IMR-90 (cell line): ENCODE measurements around the gene KRTAP4-2. TPM values are rescaled to one million over a fixed set of nuclear protein-coding genes. Genes with fewer than 3 reads are reported as not detected.

Experiments
- ATAC-seq: fragments of 200-7000 bp; cut with Tn5 transposase; 2 replicates; pipeline ENCODE4 v1.9.1; 2020; ENCODE audit warnings: low read depth, mild to moderate bottlenecking, moderate library complexity
- BruUV-seq: library from RNA; stranded (reverse); fragments of 400-500 nt; replicated peaks from 2 replicates; lab custom pipeline; 2021; lab: Mats Ljungman, UMichigan
- CTCF ChIA-PET: fragments of 300-600 bp; formaldehyde crosslinking; extraction: SDS; loops from one replicate; lab custom pipeline; 2021; ENCODE audit warnings: antibody characterized with exemption; lab: Yijun Ruan, JAX
- POLR2A ChIA-PET: fragments of 300-600 bp; sonication (Branson Sonifier 250); formaldehyde crosslinking; loops from one replicate; lab custom pipeline; 2022; ENCODE audit warnings: antibody characterized with exemption; ENCODE audit not compliant: unreplicated experiment; lab: Charles Lee
- DNase-seq: peaks from one replicate; pipeline ENCODE4 v3.0.0; 2013
- H2AFZ ChIP-seq: replicated peaks from 2 replicates; pipeline ENCODE3; 2013; ENCODE audit warnings: low read length, mild to moderate bottlenecking; ENCODE audit not compliant: poor library complexity
- H2AK5ac ChIP-seq: 2 replicates; pipeline ENCODE4 v1.6.1; 2013; ENCODE audit warnings: low read depth, low read length, inconsistent platforms
- H2AK9ac ChIP-seq: replicated peaks from 2 replicates; pipeline ENCODE3; 2013; ENCODE audit warnings: mild to moderate bottlenecking, low read depth, low read length, moderate library complexity; ENCODE audit not compliant: poor library complexity
- H2BK120ac ChIP-seq: 2 replicates; pipeline ENCODE4 v1.6.1; 2013; ENCODE audit warnings: low read depth, low read length, inconsistent platforms
- H2BK15ac ChIP-seq: 3 replicates; pipeline ENCODE4 v1.6.1; 2013; ENCODE audit warnings: low read depth, low read length, inconsistent platforms
- H2BK20ac ChIP-seq: 2 replicates; pipeline ENCODE4 v1.6.1; 2013; ENCODE audit warnings: low read depth, mild to moderate bottlenecking, inconsistent platforms, low read length, moderate library complexity
- H2BK5ac ChIP-seq: 2 replicates; pipeline ENCODE4 v1.6.1; 2013; ENCODE audit warnings: mild to moderate bottlenecking, low read depth, low read length, inconsistent platforms; ENCODE audit not compliant: poor library complexity, severe bottlenecking
- H3K14ac ChIP-seq: replicated peaks from 2 replicates; pipeline ENCODE4 v1.6.1; 2013; ENCODE audit warnings: low read depth, low read length, inconsistent platforms
- H3K18ac ChIP-seq: 2 replicates; pipeline ENCODE4 v1.6.1; 2013; ENCODE audit warnings: low read depth, low read length, control low read depth
- H3K23ac ChIP-seq: 2 replicates; pipeline ENCODE4 v1.6.1; 2013; ENCODE audit warnings: low read depth, low read length, inconsistent platforms
- H3K27ac ChIP-seq: 2 replicates; pipeline ENCODE4 v1.5.1; 2013; ENCODE audit warnings: mild to moderate bottlenecking, control low read depth, low read length; ENCODE audit not compliant: insufficient read depth
- H3K27me3 ChIP-seq: 2 replicates; pipeline ENCODE4 v1.6.1; 2013; ENCODE audit warnings: low read length; ENCODE audit not compliant: control insufficient read depth, insufficient read depth
- H3K36me3 ChIP-seq: 2 replicates; pipeline ENCODE4 v1.6.1; 2013; ENCODE audit warnings: low read length, mixed read lengths; ENCODE audit not compliant: control insufficient read depth, insufficient read depth
- H3K4ac ChIP-seq: 2 replicates; pipeline ENCODE4 v1.6.1; 2013; ENCODE audit warnings: low read depth, low read length, inconsistent platforms
- H3K4me1 ChIP-seq: 2 replicates; pipeline ENCODE4 v1.6.1; 2013; ENCODE audit warnings: low read length, mixed read lengths; ENCODE audit not compliant: control insufficient read depth, insufficient read depth
- H3K4me2 ChIP-seq: 2 replicates; pipeline ENCODE4 v1.6.1; 2013; ENCODE audit warnings: low read depth, mild to moderate bottlenecking, control low read depth, low read length, moderate library complexity
- H3K4me3 ChIP-seq: 2 replicates; pipeline ENCODE4 v1.5.1; 2013; ENCODE audit warnings: low read depth, mild to moderate bottlenecking, control low read depth, low read length, moderate library complexity; ENCODE audit not compliant: insufficient read depth
- H3K56ac ChIP-seq: 2 replicates; pipeline ENCODE4 v1.6.1; 2013; ENCODE audit warnings: low read length, inconsistent platforms; ENCODE audit not compliant: insufficient read depth; ENCODE audit errors: extremely low read depth
- H3K79me1 ChIP-seq, 2 experiments: 2 replicates each; pipeline ENCODE4 v1.6.1; 2013; ENCODE audit warnings: low read length in 2 of 2, inconsistent platforms in 1 of 2, low read depth in 1 of 2
- H3K9ac ChIP-seq: 2 replicates; pipeline ENCODE4 v1.6.1; 2013; ENCODE audit warnings: low read depth, low read length, control low read depth
- H3K9me1 ChIP-seq: 2 replicates; pipeline ENCODE4 v1.6.1; 2013; ENCODE audit warnings: low read length, inconsistent platforms; ENCODE audit not compliant: insufficient read depth
- H3K9me3 ChIP-seq: 2 replicates; pipeline ENCODE4 v1.6.1; 2013; ENCODE audit warnings: low read length; ENCODE audit not compliant: control insufficient read depth, insufficient read depth
- H4K20me1 ChIP-seq: 2 replicates; pipeline ENCODE4 v1.6.1; 2013; ENCODE audit warnings: low read length, inconsistent platforms; ENCODE audit not compliant: insufficient read depth
- H4K5ac ChIP-seq: 2 replicates; pipeline ENCODE4 v1.6.1; 2013; ENCODE audit warnings: mild to moderate bottlenecking, low read depth, low read length, control low read depth
- H4K8ac ChIP-seq, 2 experiments: 2 replicates each; pipeline ENCODE4 v1.6.1; 2013; ENCODE audit warnings: low read depth in 2 of 2, low read length in 2 of 2, control low read depth in 1 of 2, inconsistent platforms in 1 of 2
- H4K91ac ChIP-seq: 2 replicates; pipeline ENCODE4 v1.6.1; 2013; ENCODE audit warnings: low read depth, low read length, inconsistent platforms; ENCODE audit not compliant: insufficient read depth
- BHLHE40 ChIP-seq: fragments of 150-350 bp; IDR thresholded peaks from 2 replicates; pipeline ENCODE4 v1.6.1; 2016; ENCODE audit warnings: mild to moderate bottlenecking, low read depth, low read length
- CEBPB ChIP-seq: IDR thresholded peaks from 2 replicates; pipeline ENCODE4 v1.6.1; 2012; ENCODE audit warnings: low read depth, low read length, improper control_type of control experiment
- CHD1 ChIP-seq: IDR thresholded peaks from 2 replicates; pipeline ENCODE4 v1.6.1; 2012; ENCODE audit warnings: low read depth, low read length, improper control_type of control experiment
- CTCF ChIP-seq: conservative IDR thresholded peaks from 2 replicates; pipeline ENCODE4 v1.5.1; 2012; ENCODE audit warnings: mild to moderate bottlenecking, low read depth, low read length, improper control_type of control experiment
- ELK1 ChIP-seq: fragments of 150-350 bp; IDR thresholded peaks from 2 replicates; pipeline ENCODE4 v1.6.1; 2016; ENCODE audit warnings: low read depth, mild to moderate bottlenecking, low read length, moderate library complexity, borderline replicate concordance
- FOS ChIP-seq: fragments of 150-350 bp; IDR thresholded peaks from 2 replicates; pipeline ENCODE4 v1.6.1; 2016; ENCODE audit warnings: low read depth, low read length
- MAFK ChIP-seq: IDR thresholded peaks from 2 replicates; pipeline ENCODE4 v1.6.1; 2012; ENCODE audit warnings: low read depth, low read length, improper control_type of control experiment
- MAZ ChIP-seq: IDR thresholded peaks from 2 replicates; pipeline ENCODE4 v1.6.1; 2012; ENCODE audit warnings: low read depth, mild to moderate bottlenecking, low read length, improper control_type of control experiment, moderate library complexity, borderline replicate concordance
- MXI1 ChIP-seq: IDR thresholded peaks from 2 replicates; pipeline ENCODE4 v1.6.1; 2012; ENCODE audit warnings: low read depth, mild to moderate bottlenecking, low read length, moderate library complexity, borderline replicate concordance
- NFE2L2 ChIP-seq: fragments of 150-350 bp; IDR thresholded peaks from 2 replicates; pipeline ENCODE4 v1.6.1; 2016; ENCODE audit warnings: low read depth, mild to moderate bottlenecking, low read length
- POLR2A ChIP-seq: IDR thresholded peaks from 2 replicates; pipeline ENCODE4 v1.6.1; 2012; ENCODE audit warnings: mild to moderate bottlenecking, low read depth, low read length
- RCOR1 ChIP-seq: IDR thresholded peaks from 2 replicates; pipeline ENCODE4 v1.6.1; 2012; ENCODE audit warnings: mild to moderate bottlenecking, low read length, improper control_type of control experiment; ENCODE audit not compliant: insufficient replicate concordance
- RFX5 ChIP-seq: IDR thresholded peaks from 2 replicates; pipeline ENCODE4 v1.8.0; 2012; ENCODE audit warnings: low read depth, mild to moderate bottlenecking, low read length, moderate library complexity
- SMC3 ChIP-seq: fragments of 150-350 bp; IDR thresholded peaks from 2 replicates; pipeline ENCODE4 v1.6.1; 2016; ENCODE audit warnings: low read depth, mild to moderate bottlenecking, antibody characterized with exemption, low read length, moderate library complexity
- USF2 ChIP-seq: fragments of 150-350 bp; IDR thresholded peaks from 2 replicates; pipeline ENCODE4 v1.6.1; 2017; ENCODE audit warnings: mild to moderate bottlenecking, antibody characterized with exemption, low read length, low read depth
- WGBS, 2 experiments: methylation state at CpG; one replicate each; pipeline versions ENCODE4 v1.1.5 to v1.1.7; 2013; ENCODE audit warnings: missing lambda C conversion rate in 2 of 2; ENCODE audit not compliant: insufficient read length in 1 of 2; ENCODE audit errors: extremely low coverage in 2 of 2; 5-methylcytosine and 5-hydroxymethylcytosine counted together
- dilution Hi-C: fragments of 300-500 bp; cut with HindIII; formaldehyde crosslinking; loops from one replicate; pipeline ENCODE4 v1.14.3; 2018; ENCODE audit warnings: low sequenced_read_pairs; ENCODE audit not compliant: unreplicated experiment
- in situ Hi-C: fragments of 300-500 bp; cut with MboI; formaldehyde crosslinking; loops from 3 replicates; pipeline ENCODE4 v1.14.3; 2019; ENCODE audit warnings: low sequenced_read_pairs, inconsistent platforms, mixed read lengths
- intact Hi-C: fragments of 100-400 bp; cut with micrococcal nuclease; formaldehyde crosslinking; loops from 2 replicates; pipeline ENCODE4 v1.10.0; 2022
- polyA plus RNA-seq, 3 experiments: library from polyadenylated mRNA; depleted of rRNA; stranded (reverse); fragments of >200 nt; gene quantifications; 2 replicates each; pipeline ENCODE4 v1.2.3, GENCODE V29; 2012; ENCODE audit warnings: low replicate concordance in 1 of 3
- total RNA-seq: library from RNA; depleted of rRNA; stranded (reverse); fragments of >200 nt; gene quantifications from 2 replicates; pipeline ENCODE4 v1.2.3, GENCODE V29; 2012

Gene KRTAP4-2
- total and polyA plus RNA-seq, 2 of the 4 experiments (the other 2 are of a cell fraction): not detected

- dilution Hi-C loops: no loop called here
- H3K4me3 ChIP-seq: no peak overlapping the region
Observed at GRCh38 chr17:41153856-41154255, 24.2 kb downstream of the KRTAP4-2 start.

More at GRCh38 chr17:41153856-41154255, 24.2 kb downstream of the KRTAP4-2 start:
- CTCF ChIA-PET: no interaction called here
- Histone ChIP-seq H3K23ac (no peak overlapping the region), H4K91ac (no peak overlapping the region), H3K9me3 (no peaks in the 10 kb centered on the region), H3K36me3 (no peaks in the 10 kb centered on the region), H2BK5ac (no peak overlapping the region), H3K14ac (no peak overlapping the region), H3K9ac (no peak overlapping the region), H3K79me1 (no peaks in the 10 kb centered on the region), H4K8ac (no peak overlapping the region), H3K18ac (no peak overlapping the region), H3K9me1 (no peaks in the 10 kb centered on the region), H2AK5ac (no peak overlapping the region), H3K4me2 (no peak overlapping the region), H3K4ac (no peak overlapping the region), H2BK15ac (no peak overlapping the region), H2AK9ac (no peak overlapping the region), H3K27ac (no peak overlapping the region), H2BK120ac (no peak overlapping the region), H3K4me1 (no peaks in the 10 kb centered on the region), H2BK20ac (no peak overlapping the region), H2AFZ (no peak overlapping the region), H3K27me3 (no peaks in the 10 kb centered on the region; the same call in 1 of the 2 replicates), H4K5ac (no peak overlapping the region), H3K56ac (no peak overlapping the region), H4K20me1 (no peaks in the 10 kb centered on the region)
- in situ Hi-C loops: no loop called here
- ATAC-seq (no peak), DNase-seq (no peak)
- no peak for TF ChIP-seq FOS
- TF ChIP-seq ELK1: no peak
- TF ChIP-seq POLR2A: no peak
- no peak for TF ChIP-seq NFE2L2
- no peak for TF ChIP-seq MAFK
- no peak for TF ChIP-seq CEBPB
- TF ChIP-seq BHLHE40: no peak
- no peak for TF ChIP-seq CTCF
- no peak for TF ChIP-seq MAZ
- TF ChIP-seq RFX5: no peak
- no peak for TF ChIP-seq MXI1
- no peak for TF ChIP-seq CHD1
- TF ChIP-seq USF2: no peak
- no peak for TF ChIP-seq SMC3
- no peak for TF ChIP-seq RCOR1
- intact Hi-C loops: no loop called here
- no CpG with 5 or more reads among the region's 2 CpGs for WGBS, 2 experiments
- BruUV-seq: no TSS peak
- POLR2A ChIA-PET: no interaction called here
